ENCODE measurements around the gene IGFBP4. TPM values are rescaled to one million over a fixed set of nuclear protein-coding genes. Genes with fewer than 3 reads are reported as not detected.

Gene IGFBP4
- total and polyA plus RNA-seq, 2 of the 4 experiments (the other 2 are of a cell fraction) = 308 to 1,187 TPM

DNA sequence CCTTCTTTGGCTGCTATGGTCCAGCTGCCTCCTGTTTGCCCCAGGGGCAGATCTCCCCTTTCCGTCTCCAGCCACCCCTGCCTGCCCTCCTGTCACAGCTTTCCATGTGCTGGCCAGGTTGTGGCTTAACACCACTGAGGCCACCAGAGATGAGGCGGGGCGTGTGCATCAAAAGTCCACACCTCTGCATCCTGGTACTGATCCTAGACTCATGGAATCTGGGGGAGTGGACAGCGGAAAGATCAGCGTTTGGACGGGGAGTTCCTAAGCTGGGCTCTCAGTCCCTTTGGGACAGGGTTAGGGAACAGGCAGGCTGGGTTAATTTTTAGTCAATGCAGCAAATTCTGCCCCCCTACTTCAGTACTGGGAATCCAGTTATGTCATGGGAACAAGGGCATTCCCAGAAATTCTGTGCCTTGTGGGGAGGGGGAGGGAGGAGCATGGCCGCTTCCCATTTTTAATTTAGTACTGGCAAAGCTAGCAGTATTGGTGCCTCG is 3.9 kb downstream of the IGFBP4 start:
- peak overlapping the region; percentile 43 for H3K9ac ChIP-seq (ENCODE audit: low read depth, low read length)
- H3K4ac ChIP-seq (ENCODE audit: low read depth, low read length) = no peak overlapping the region
- no peak overlapping the region for H2BK20ac ChIP-seq (ENCODE audit: low read depth, low read length)
- H3K56ac ChIP-seq (ENCODE audit: extremely low read depth, insufficient read depth, low read length) = no peak overlapping the region
- whole genome bisulfite sequencing, 2 experiments (ENCODE audit: extremely low coverage in 2 of 2, insufficient read length in 1 of 2) = no CpG with 5 or more reads among the region's 8 CpGs
- ATAC-seq (ENCODE audit: low read depth) (no peak), DNase-seq (no peak)
- ChIA-PET POLR2A (ENCODE audit: unreplicated experiment) (interaction anchor here (0.7 to 1.3 kb wide), 3 partner anchors 39 to 336 kb away, joined by 3 read pairs; no protein-coding TSS in a partner anchor), CTCF (interaction anchor here (1.4 kb wide), 1 partner anchor 86 kb away, joined by 7 read pairs; no protein-coding TSS in a partner anchor)
- peak overlapping the region; percentile 61; the same call in 1 of the 2 replicates for H3K23ac ChIP-seq (ENCODE audit: low read depth, low read length)
- H4K20me1 ChIP-seq (ENCODE audit: insufficient read depth, low read length) = peaks cover 82% of the 10 kb centered on the region
- dilution Hi-C loops (cut with HindIII; ENCODE audit: low sequenced_read_pairs, unreplicated experiment) (no loop called here), in situ Hi-C loops (cut with MboI; ENCODE audit: low sequenced_read_pairs) (no loop called here), intact Hi-C loops (cut with micrococcal nuclease) (no loop called here)
- no peak overlapping the region for H4K5ac ChIP-seq (ENCODE audit: low read depth, low read length)
- peak overlapping the region; percentile 52 for H3K4me3 ChIP-seq (ENCODE audit: insufficient read depth, low read depth, low read length)
- H3K4me1 ChIP-seq (ENCODE audit: control insufficient read depth, insufficient read depth, low read length) = peaks cover 41% of the 10 kb centered on the region
- H3K4me2 ChIP-seq (ENCODE audit: low read depth, low read length) = peak overlapping the region; percentile 91
- no peak overlapping the region for H2BK15ac ChIP-seq (ENCODE audit: low read depth, low read length)
- peak overlapping the region; percentile 10; the same call in 1 of the 2 replicates for H3K27ac ChIP-seq (ENCODE audit: insufficient read depth, low read length)
- TF ChIP-seq SMC3 (IDR thresholded peaks at IDR 0.05; ENCODE audit: low read depth, low read length) = no peak
- TF ChIP-seq MAFK (IDR thresholded peaks at IDR 0.05; ENCODE audit: low read depth, low read length) = peak; percentile 31; the same call in 1 of the 2 replicates
- peaks cover 26 to 83% of the 10 kb centered on the region in 2 experiments for H3K79me1 ChIP-seq (ENCODE audit: low read depth in 1 of 2, low read length in 2 of 2)
- no peaks in the 10 kb centered on the region for H3K27me3 ChIP-seq (ENCODE audit: control insufficient read depth, insufficient read depth, low read length)
- H2AK5ac ChIP-seq (ENCODE audit: low read depth, low read length) = peak overlapping the region; percentile 25; the same call in 1 of the 2 replicates
- H2AFZ ChIP-seq (replicated peaks; ENCODE audit: low read length, poor library complexity) = no peak overlapping the region
- H3K9me3 ChIP-seq (ENCODE audit: control insufficient read depth, insufficient read depth, low read length) = no peaks in the 10 kb centered on the region
- H3K9me1 ChIP-seq (ENCODE audit: insufficient read depth, low read length) = peaks cover 41% of the 10 kb centered on the region
- peak overlapping the region; percentile 21; the same call in 1 of the 2 replicates for H3K14ac ChIP-seq (replicated peaks; ENCODE audit: low read depth, low read length)
- no peak overlapping the region for H4K8ac ChIP-seq (ENCODE audit: low read depth in 2 of 2, low read length in 2 of 2)
- no peak overlapping the region for H2BK120ac ChIP-seq (ENCODE audit: low read depth, low read length)
- no TSS peak for BruUV-seq (replicated peaks)
- no peak overlapping the region for H3K18ac ChIP-seq (ENCODE audit: low read depth, low read length)
- H2AK9ac ChIP-seq (replicated peaks; ENCODE audit: low read depth, low read length, poor library complexity) = peak overlapping the region; percentile 67
- H4K91ac ChIP-seq (ENCODE audit: insufficient read depth, low read depth, low read length) = no peak overlapping the region
- H3K36me3 ChIP-seq (ENCODE audit: control insufficient read depth, insufficient read depth, low read length) = peaks cover 47% of the 10 kb centered on the region
- H2BK5ac ChIP-seq (ENCODE audit: low read depth, low read length, poor library complexity, severe bottlenecking) = peak overlapping the region; percentile 2
